Stromal cell of bone marrow (primary cell): ENCODE results near the gene CCDC192.
A peak's percentile ranks its signal among the peaks of the same experiment; 100 is the strongest.

Experiments used
- DNase-seq: peaks from one replicate; pipeline ENCODE4 v3.0.0-alpha.2; 2012; ENCODE audit warnings: low read depth

The CCDC192 gene

DNA sequence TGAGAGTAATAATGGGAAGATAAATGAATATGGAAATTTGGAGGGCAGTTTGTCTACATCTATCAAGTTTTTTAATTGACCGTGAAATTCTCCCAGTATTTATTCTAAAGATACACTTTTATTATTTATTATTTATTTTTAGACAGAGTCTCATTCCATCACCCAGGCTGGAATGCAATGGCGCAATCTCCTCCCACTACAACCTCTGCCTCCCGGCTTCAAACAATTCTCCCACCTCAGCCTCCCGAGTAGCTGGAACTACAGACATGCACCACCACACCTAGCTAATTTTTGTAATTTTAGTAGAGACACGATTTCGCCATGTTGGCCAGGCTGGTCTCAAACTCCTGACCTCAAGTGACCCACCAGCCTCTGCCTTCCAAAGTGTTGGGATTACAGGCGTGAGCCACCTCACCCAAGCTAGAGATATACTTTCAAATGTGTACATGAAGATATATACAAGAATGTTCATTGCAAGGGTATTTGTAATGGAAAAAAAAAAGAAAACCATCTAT lies 282.7 kb downstream of the CCDC192 start:
- no peak for DNase-seq

DNA sequence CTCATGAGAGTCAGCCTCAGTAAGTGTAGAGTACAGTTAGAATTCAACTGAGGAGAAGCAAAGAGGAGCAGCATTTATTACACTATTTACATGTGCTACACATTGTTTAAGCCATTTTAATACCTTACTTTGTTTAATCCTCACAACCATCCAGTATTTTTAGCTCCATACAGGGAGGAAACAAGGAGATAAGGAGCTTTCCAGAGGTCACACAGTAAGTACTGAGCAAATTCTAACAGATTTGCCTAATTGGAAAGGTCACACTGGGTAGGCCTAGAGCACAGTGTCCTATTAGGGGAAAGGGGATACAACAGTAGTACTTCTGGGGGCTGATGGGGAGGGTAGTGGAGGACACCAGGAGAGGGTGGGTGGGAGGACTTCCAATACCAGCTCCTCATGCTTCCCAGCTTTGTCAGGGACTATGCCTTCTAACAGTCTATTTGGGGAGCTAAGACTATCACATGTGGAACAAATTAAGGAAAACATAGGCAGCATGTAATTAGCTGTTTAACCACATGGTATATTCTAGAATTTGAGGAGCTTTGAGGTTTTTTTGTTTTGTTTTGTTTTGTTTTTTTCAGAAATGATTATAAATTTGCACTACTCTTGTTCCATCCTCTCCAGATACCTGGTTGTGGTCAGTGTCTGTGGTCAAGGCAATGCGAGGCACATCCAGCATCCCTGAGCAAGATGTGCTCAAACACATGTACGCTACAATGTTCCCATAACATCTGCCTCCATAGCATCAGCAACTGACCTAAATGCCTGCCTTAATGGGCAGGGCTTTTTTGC lies 284.4 kb downstream of the CCDC192 start:
- DNase-seq: no peak

DNA sequence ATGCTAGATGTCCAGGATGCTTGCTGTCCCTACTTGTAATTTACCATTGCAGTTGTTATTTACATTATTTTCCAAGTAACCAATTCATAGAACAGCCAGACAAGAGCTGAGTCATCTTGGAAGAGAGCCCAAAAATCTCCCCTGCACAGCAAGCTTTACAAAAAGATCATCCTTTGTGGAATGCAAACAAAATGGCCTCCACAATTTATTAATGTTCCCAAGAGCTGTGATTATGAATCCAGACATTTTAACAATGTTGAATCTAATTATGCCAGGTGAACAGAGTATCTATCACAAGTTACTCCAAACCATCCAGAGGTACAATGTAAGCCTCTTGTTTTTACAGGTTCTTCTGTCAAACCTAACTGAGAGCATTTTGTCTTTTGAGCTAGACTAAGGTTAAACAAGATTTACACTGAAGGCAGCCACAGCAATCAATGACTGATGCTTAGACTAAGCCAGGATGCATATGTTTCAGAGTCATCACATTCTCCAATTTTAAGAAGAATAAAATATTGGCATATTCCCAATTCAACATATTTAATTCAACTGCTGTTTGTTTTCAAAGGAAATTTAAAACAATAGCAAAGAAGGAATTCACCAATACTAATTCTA lies 285.1 kb downstream of the CCDC192 start:
- DNase-seq: peak; percentile 25
